ENCODE results near the gene NAXE.

DNA sequence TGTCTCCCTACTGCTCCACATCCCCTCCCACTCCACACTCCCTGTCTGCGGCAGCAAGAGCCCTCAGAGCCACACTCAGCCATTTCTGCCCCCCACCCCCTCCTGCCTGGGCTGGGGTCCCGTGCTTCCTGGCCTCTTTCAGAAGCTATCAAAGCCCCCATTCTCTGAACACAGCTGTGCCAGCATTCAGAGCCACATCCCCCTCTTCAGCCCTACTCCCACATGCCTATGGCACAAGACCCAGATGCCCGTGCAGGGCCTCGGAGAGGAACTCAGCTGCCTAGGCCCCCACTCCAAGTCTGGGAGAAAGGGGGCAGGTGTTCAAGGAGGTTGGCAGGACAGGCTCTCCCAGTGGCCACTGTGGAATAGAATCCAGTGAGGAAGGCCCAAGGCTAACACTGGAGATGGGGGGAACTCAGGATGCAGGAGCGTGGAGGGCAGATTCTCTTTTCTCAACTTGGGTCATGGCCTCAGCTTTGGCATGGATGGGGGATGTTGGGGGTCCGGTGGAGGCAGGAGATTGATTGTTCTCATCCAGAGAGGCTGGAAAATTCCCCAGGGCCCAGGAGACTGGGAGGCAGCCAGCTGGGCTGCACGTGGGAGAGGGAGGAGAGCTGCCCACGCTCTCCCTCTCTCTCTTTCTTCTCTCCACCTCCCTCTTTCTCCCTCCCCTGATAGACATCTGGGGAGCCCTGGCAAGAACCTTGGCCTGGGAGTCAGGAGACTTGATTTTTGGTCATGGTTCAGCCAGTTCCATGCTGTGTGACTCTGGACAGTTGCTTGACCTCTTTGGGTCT lies 46.8 kb downstream of the NAXE start:
- TF ChIP-seq POLR2A (IDR thresholded peaks at IDR 0.05) (no peak), POLR2AphosphoS5 (IDR thresholded peaks at IDR 0.05) (no peak)
- TF ChIP-seq, protein P1, sequence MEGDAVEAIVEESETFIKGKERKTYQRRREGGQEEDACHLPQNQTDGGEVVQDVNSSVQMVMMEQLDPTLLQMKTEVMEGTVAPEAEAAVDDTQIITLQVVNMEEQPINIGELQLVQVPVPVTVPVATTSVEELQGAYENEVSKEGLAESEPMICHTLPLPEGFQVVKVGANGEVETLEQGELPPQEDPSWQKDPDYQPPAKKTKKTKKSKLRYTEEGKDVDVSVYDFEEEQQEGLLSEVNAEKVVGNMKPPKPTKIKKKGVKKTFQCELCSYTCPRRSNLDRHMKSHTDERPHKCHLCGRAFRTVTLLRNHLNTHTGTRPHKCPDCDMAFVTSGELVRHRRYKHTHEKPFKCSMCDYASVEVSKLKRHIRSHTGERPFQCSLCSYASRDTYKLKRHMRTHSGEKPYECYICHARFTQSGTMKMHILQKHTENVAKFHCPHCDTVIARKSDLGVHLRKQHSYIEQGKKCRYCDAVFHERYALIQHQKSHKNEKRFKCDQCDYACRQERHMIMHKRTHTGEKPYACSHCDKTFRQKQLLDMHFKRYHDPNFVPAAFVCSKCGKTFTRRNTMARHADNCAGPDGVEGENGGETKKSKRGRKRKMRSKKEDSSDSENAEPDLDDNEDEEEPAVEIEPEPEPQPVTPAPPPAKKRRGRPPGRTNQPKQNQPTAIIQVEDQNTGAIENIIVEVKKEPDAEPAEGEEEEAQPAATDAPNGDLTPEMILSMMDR (IDR thresholded peaks at IDR 0.05), result no peak
